ENCODE data around the gene HES1. TPM values are rescaled to one million over a fixed set of nuclear protein-coding genes. Genes with fewer than 3 reads are reported as not detected.

The HES1 gene
- total RNA-seq, 2 experiments from 2014 or later, result not detected

GRCh38 chr3:194132465-194133286 lies 3.3 kb upstream of the HES1 start:
- DNase-seq (no peak), ATAC-seq (no peak)
- no peaks in the 10 kb centered on the region for H3K9me3 Mint-ChIP-seq (ENCODE audit: insufficient read depth)
- CTCF ChIA-PET, result no interaction called here
- no peak overlapping the region for H3K4me3 Mint-ChIP-seq
- POLR2A ChIA-PET, result no interaction called here
- no peak overlapping the region for H3K27ac Mint-ChIP-seq
- H3K4me1 Mint-ChIP-seq (ENCODE audit: low read depth), result peaks cover 46% of the 10 kb centered on the region
- H3K27me3 Mint-ChIP-seq (ENCODE audit: low read depth), result peaks cover 70% of the 10 kb centered on the region
- H3K36me3 Mint-ChIP-seq (ENCODE audit: low read depth), result no peaks in the 10 kb centered on the region

GRCh38 chr3:194133661-194134230 lies 2.2 kb upstream of the HES1 start:
- no peak for ATAC-seq
- Mint-ChIP-seq H3K27me3 (ENCODE audit: low read depth) (peaks cover 69% of the 10 kb centered on the region), H3K36me3 (ENCODE audit: low read depth) (no peaks in the 10 kb centered on the region), H3K9me3 (ENCODE audit: insufficient read depth) (no peaks in the 10 kb centered on the region), H3K4me1 (ENCODE audit: low read depth) (peaks cover 49% of the 10 kb centered on the region), H3K4me3 (peak overlapping the region; percentile 71), H3K27ac (peak overlapping the region; percentile 48)
- ChIA-PET CTCF (no interaction called here), POLR2A (interaction anchor here (0.7 kb wide), 1 partner anchor 262 kb away, joined by 3 read pairs; no protein-coding TSS in a partner anchor)
- DNase-seq, result no peak

- DNase-seq (peak; percentile 28), ATAC-seq (peak; percentile 27)
- CTCF ChIA-PET, result no interaction called here
- H3K27me3 Mint-ChIP-seq (ENCODE audit: low read depth), result peaks cover 75% of the 10 kb centered on the region
- POLR2A ChIA-PET, result interaction anchor here (0.6 to 0.7 kb wide), 2 partner anchors 10 to 261 kb away, joined by 3 read pairs; no protein-coding TSS in a partner anchor
- no peaks in the 10 kb centered on the region for H3K36me3 Mint-ChIP-seq (ENCODE audit: low read depth)
- H3K27ac Mint-ChIP-seq, result no peak overlapping the region
- H3K9me3 Mint-ChIP-seq (ENCODE audit: insufficient read depth), result no peaks in the 10 kb centered on the region
- peaks cover 49% of the 10 kb centered on the region for H3K4me1 Mint-ChIP-seq (ENCODE audit: low read depth)
- no peak overlapping the region for H3K4me3 Mint-ChIP-seq
These were observed 1.7 kb upstream of the HES1 start for GRCh38 chr3:194134231-194134756.

GRCh38 chr3:194134757-194135515 lies 1.0 kb upstream of the HES1 start:
- no peaks in the 10 kb centered on the region for H3K9me3 Mint-ChIP-seq (ENCODE audit: insufficient read depth)
- DNase-seq (peak; percentile 82), ATAC-seq (peak; percentile 65)
- no peaks in the 10 kb centered on the region for H3K36me3 Mint-ChIP-seq (ENCODE audit: low read depth)
- peaks cover 53% of the 10 kb centered on the region for H3K4me1 Mint-ChIP-seq (ENCODE audit: low read depth)
- peak overlapping the region; percentile 82 for H3K27ac Mint-ChIP-seq
- H3K4me3 Mint-ChIP-seq, result peak overlapping the region; percentile 78
- ChIA-PET POLR2A (interaction anchor here (0.6 kb wide), 1 partner anchor 9 kb away, joined by 3 read pairs; no protein-coding TSS in a partner anchor), CTCF (interaction anchor here (0.9 kb wide), 1 partner anchor 181 kb away, joined by 6 read pairs; no protein-coding TSS in a partner anchor)
- H3K27me3 Mint-ChIP-seq (ENCODE audit: low read depth), result peaks cover 77% of the 10 kb centered on the region

- H3K27me3 Mint-ChIP-seq (ENCODE audit: low read depth), result peaks cover 77% of the 10 kb centered on the region
- peaks cover 58% of the 10 kb centered on the region for H3K4me1 Mint-ChIP-seq (ENCODE audit: low read depth)
- H3K36me3 Mint-ChIP-seq (ENCODE audit: low read depth), result no peaks in the 10 kb centered on the region
- CTCF ChIA-PET, result interaction anchor here (0.9 kb wide), 1 partner anchor 180 kb away, joined by 6 read pairs; no protein-coding TSS in a partner anchor
- H3K9me3 Mint-ChIP-seq (ENCODE audit: insufficient read depth), result no peaks in the 10 kb centered on the region
- no peak overlapping the region for H3K4me3 Mint-ChIP-seq
- no peak for ATAC-seq
- POLR2A ChIA-PET, result no interaction called here
- DNase-seq, result no peak
- no peak overlapping the region for H3K27ac Mint-ChIP-seq
These were observed 487 bp upstream of the HES1 start for GRCh38 chr3:194135516-194135805.

GRCh38 chr3:194136519-194137007 lies 615 bp downstream of the HES1 start:
- Mint-ChIP-seq H3K4me1 (ENCODE audit: low read depth) (peaks cover 55% of the 10 kb centered on the region), H3K27me3 (ENCODE audit: low read depth) (peaks cover 68% of the 10 kb centered on the region), H3K27ac (no peak overlapping the region), H3K9me3 (ENCODE audit: insufficient read depth) (no peaks in the 10 kb centered on the region), H3K4me3 (peak overlapping the region; percentile 64), H3K36me3 (ENCODE audit: low read depth) (no peaks in the 10 kb centered on the region)
- no peak for DNase-seq
- ChIA-PET POLR2A (interaction anchor here (1.3 kb wide), 1 partner anchor 171 kb away, joined by 3 read pairs; no protein-coding TSS in a partner anchor), CTCF (interaction anchor here (1.0 to 1.8 kb wide), 2 partner anchors 20 to 179 kb away, joined by 3 to 7 read pairs; no protein-coding TSS in a partner anchor)
- no peak for ATAC-seq

GRCh38 chr3:194137008-194137505 lies 1.1 kb downstream of the HES1 start:
- no peaks in the 10 kb centered on the region for H3K9me3 Mint-ChIP-seq (ENCODE audit: insufficient read depth)
- ChIA-PET POLR2A (interaction anchor here (1.3 kb wide), 1 partner anchor 170 kb away, joined by 3 read pairs; no protein-coding TSS in a partner anchor), CTCF (interaction anchor here (1.0 to 1.8 kb wide), 2 partner anchors 20 to 179 kb away, joined by 3 to 7 read pairs; no protein-coding TSS in a partner anchor)
- peaks cover 56% of the 10 kb centered on the region for H3K4me1 Mint-ChIP-seq (ENCODE audit: low read depth)
- H3K27me3 Mint-ChIP-seq (ENCODE audit: low read depth), result peaks cover 66% of the 10 kb centered on the region
- DNase-seq (peak; percentile 40), ATAC-seq (no peak)
- no peaks in the 10 kb centered on the region for H3K36me3 Mint-ChIP-seq (ENCODE audit: low read depth)
- H3K27ac Mint-ChIP-seq, result no peak overlapping the region
- H3K4me3 Mint-ChIP-seq, result peak overlapping the region; percentile 64

- CTCF ChIA-PET, result interaction anchor here (1.0 to 2.0 kb wide), 5 partner anchors 7 to 359 kb away, joined by 3 to 10 read pairs (median 3); no protein-coding TSS in a partner anchor
- Mint-ChIP-seq H3K27ac (no peak overlapping the region), H3K4me3 (peak overlapping the region; percentile 64), H3K4me1 (ENCODE audit: low read depth) (peaks cover 58% of the 10 kb centered on the region), H3K36me3 (ENCODE audit: low read depth) (no peaks in the 10 kb centered on the region), H3K27me3 (ENCODE audit: low read depth) (peaks cover 64% of the 10 kb centered on the region), H3K9me3 (ENCODE audit: insufficient read depth) (no peaks in the 10 kb centered on the region)
- ATAC-seq, result peak; percentile 7
- POLR2A ChIA-PET, result no interaction called here
- peak; percentile 51 for DNase-seq
These were observed 1.8 kb downstream of the HES1 start for GRCh38 chr3:194137506-194138474.

GRCh38 chr3:194138732-194139070 lies 2.8 kb downstream of the HES1 start:
- POLR2A ChIA-PET, result no interaction called here
- ATAC-seq, result no peak
- Mint-ChIP-seq H3K9me3 (ENCODE audit: insufficient read depth) (no peaks in the 10 kb centered on the region), H3K4me3 (no peak overlapping the region), H3K36me3 (ENCODE audit: low read depth) (no peaks in the 10 kb centered on the region), H3K27ac (no peak overlapping the region), H3K27me3 (ENCODE audit: low read depth) (peaks cover 59% of the 10 kb centered on the region), H3K4me1 (ENCODE audit: low read depth) (peaks cover 57% of the 10 kb centered on the region)
- DNase-seq, result no peak
- CTCF ChIA-PET, result interaction anchor here (1.0 to 2.0 kb wide), 4 partner anchors 8 to 360 kb away, joined by 3 to 10 read pairs (median 3); no protein-coding TSS in a partner anchor

- no peak for ATAC-seq
- DNase-seq, result no peak
- H3K4me3 Mint-ChIP-seq, result no peak overlapping the region
- H3K4me1 Mint-ChIP-seq (ENCODE audit: low read depth), result peaks cover 56% of the 10 kb centered on the region
- H3K27ac Mint-ChIP-seq, result no peak overlapping the region
- H3K9me3 Mint-ChIP-seq (ENCODE audit: insufficient read depth), result no peaks in the 10 kb centered on the region
- POLR2A ChIA-PET, result no interaction called here
- H3K27me3 Mint-ChIP-seq (ENCODE audit: low read depth), result peaks cover 62% of the 10 kb centered on the region
- CTCF ChIA-PET, result interaction anchor here (1.1 to 2.0 kb wide), 2 partner anchors 9 to 177 kb away, joined by 3 to 10 read pairs; no protein-coding TSS in a partner anchor
- no peaks in the 10 kb centered on the region for H3K36me3 Mint-ChIP-seq (ENCODE audit: low read depth)
These were observed 3.3 kb downstream of the HES1 start for GRCh38 chr3:194139071-194139813.
